Hematopoietic multipotent progenitor cell treated with erythropoietin and hydrocortisone succinate and interleukin-3 and kit ligand, for 8 days (in vitro differentiated cells): ENCODE data around the gene PIM2.

ENCODE experiments used
- DNase-seq: peaks from one replicate; pipeline ENCODE4 v3.0.0-alpha.2; 2015

Gene PIM2

GRCh38 chrX:48935301-48935670 is 16.5 kb upstream of the PIM2 start:
- no peak for DNase-seq

DNA sequence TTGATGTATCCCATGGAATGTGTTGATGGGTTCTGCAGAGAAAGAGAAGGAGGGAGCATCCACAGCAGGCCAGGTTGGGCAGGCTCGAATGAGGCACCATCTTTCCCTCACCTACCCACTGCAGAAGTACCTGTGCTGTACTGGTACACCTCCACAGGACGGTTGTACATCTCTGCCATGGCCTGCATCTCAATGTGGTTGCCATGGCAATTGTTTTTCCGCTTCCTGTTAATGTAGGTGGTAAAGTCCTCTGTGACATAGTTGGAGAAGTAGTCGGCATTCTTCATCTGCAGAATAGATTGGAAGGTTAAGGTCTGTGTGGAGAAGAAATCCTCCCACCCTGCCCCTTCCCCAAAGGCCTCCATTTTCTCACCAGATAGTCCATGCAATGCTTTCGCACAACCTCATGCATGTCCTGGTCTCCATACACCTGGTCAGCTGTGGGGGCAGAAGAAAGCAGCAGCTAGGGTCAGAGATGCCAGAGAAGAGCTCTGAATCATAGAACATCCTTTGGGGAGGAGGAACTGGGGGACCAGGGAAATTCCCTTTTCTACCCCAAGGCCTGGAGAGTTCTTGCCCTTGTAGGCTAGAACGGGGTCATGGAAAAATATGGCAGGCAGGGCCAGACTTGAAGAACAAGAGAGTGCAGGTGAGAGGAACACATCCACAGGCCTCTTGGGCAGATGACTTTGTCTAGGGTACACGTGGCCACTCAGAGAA is 15.9 kb upstream of the PIM2 start:
- no peak for DNase-seq

GRCh38 chrX:48933757-48934156 is 14.9 kb upstream of the PIM2 start:
- DNase-seq: no peak

DNA sequence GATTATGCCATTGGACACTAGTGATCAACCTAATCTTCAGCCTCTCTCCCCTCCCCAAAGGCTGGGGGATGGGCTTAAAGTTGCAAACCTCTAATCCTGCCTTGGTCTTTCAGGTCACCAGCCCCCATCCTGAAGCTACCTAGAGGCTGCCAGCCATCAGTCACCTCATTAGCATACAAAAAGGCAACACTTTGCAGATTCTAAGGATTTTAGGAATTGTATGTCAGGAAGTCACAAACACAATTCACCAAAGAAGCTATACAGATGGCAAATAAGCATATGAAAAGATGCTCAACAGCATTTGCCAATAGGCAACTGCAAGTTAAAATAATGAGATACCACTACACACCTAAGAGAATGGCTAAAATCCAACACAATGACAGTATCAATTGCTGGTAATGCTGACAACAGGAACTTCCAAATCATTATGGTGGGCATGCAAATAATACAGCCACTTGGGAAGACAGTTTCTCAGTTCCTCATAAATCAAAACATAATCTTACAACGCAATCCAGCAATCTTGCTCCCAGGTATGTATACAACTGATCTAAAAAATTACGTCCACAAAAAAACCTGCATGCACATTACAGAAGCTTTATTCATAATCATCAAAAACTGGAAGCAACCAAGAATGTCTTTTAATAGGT is 9.0 kb upstream of the PIM2 start:
- DNase-seq: no peak

- no peak for DNase-seq
Observed at GRCh38 chrX:48927123-48927522, 8.3 kb upstream of the PIM2 start.

DNA sequence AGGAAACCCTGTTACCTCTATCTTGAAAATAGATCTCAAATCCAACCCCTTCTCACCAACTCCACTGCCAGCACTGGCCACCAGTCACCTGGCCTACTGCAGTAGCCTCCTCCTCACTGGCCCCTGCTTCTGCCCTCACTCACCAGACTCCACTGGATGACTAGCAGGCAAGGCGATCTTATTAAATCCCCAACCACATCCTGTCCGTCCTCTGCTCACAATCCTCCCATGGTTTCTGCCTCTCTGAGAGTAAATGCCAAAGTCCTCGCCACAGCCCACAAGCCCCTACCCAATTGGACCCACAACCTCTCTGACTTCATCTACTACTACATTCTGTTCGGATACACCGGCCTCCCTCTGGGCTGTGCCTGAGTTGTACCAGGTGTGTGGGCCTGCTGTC is 5.4 kb upstream of the PIM2 start:
- DNase-seq: no peak

GRCh38 chrX:48923771-48924170 is 4.9 kb upstream of the PIM2 start:
- no peak for DNase-seq

GRCh38 chrX:48920718-48921104 is 1.9 kb upstream of the PIM2 start:
- no peak for DNase-seq

DNA sequence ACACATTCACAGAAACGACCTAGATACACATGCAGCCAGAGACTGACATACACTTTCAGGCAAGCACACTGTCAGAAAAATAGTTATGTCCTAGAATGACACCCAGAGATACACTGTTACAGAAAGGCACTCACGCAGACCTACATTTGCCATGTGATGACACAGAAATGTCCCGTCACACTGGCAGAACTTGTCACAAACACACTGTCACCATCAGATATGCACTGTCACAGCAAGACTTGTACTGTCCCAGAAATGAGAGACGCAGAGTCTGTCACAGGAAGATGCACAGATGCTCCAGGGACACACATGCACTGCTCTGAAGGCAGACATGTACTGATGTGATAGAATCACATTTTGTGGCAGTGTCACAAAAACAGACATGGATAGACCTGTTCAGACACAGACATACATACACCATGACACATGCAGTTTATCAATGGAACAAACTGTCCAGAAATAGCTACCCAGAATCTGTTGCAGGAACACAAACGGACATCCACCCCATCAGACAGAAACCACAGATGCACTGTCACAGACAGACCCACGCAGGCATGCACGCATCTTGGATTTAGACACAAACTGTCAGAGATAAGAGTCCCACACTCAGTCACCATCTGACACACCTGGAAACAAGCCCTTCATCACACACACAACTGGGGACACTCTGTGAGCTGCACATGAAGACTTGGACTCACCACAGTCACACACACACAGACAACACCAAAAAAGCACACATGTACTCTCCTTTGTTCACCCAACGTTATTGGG is 1.3 kb upstream of the PIM2 start:
- peak; percentile 60 for DNase-seq

DNA sequence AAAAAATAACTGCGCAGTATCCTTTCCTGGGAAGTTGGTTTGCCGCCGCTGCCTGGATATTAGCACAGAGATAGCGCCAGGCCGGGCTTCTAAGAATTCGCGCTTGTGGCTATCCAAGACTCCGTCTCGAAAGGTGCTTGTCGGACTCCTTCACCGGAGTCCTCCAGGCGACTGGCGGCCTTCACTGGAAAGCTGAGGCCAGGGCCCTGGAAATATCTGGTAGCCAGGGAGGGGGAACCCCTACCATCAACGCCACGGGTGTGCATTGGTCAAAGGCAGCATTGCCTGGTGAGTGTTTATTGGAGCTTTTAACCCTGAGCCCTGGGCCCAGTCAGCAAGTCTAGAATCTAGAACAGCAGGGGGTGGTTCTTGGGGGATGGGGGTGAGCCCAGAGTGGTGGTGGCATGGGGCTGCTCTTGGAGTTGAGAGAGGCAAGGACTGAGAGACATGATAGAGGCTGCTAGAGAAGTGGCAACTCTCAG is 577 bp upstream of the PIM2 start:
- DNase-seq: no peak

GRCh38 chrX:48918301-48918642 is 552 bp downstream of the PIM2 start:
- DNase-seq: no peak

DNA sequence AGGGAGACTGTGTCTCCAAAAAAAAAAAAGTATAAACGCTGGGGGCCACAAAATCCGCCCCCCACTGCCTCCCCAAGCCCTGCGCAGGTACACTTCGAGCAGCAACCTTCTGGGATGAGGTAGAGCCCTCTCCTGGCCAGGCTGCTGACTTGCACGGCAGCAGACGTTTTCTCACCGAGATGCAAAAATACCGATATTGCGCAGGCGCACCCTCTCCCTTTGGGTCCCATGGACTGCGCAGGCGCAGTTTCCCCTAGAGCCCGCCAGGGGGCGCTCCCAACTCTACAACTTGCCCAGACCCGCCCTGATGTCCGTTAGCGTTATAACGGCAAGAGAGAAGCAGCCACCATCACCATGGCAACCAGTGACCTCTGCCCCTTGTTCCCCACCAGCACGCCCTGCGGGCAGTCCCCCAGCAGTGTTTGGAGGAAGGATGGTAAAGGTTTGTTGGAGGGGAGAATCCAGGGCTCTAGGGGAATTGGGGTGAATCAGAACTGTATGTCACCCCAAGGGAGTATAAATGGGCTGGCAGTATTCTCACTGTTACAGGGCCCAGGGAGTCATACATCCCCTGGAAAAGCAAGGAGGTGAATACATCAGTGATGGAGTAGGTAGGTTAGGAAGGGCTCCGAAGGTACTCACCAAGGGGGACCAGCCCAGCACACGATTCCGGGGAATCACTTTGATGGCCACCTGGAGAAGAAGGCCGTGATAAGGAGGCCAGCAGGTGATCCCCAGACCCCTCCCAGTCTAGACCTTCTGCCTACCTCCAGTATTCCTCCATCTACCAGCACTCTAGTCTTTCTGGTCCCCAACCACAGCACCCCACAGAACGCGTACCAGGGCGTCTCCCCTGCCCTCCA is 1.5 kb downstream of the PIM2 start:
- peak; percentile 94 for DNase-seq

GRCh38 chrX:48914593-48915493 is 4.0 kb downstream of the PIM2 start:
- DNase-seq: no peak

DNA sequence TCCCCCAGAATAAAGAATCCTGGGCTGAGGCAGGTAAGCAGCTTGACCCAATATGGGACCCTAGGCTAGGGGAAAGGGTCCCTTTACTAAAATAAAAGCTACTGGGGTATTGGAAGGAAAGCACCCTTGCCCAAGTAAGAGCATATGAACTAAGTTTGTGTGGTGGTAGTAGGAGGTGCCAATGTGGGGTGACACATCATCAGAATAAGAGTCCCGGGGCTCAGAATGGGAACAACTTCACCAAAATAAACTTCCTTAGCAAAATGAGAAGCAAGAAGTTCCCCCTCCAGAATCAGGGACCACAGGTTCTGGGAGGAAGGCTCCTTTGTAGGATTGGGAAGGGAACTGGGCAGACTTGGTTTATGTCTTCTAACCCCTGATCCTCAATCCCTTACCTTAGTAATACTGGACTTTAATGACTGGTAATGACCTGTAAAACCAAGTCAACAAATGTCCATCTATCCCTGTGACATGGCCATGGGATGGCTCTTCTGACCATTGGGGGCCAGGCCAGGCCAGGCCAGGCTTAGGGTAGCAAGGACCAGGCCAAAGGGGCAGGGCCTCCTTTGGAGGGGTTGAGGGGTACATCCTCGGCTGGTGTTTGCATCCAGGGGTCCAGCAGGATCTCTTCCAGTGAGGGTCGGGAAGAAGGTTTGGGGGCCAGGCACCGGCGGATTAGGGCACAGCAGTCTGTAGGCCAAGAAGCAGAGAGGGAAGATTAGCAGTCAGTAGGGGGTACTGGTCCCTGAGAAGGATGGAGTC is 5.0 kb downstream of the PIM2 start:
- DNase-seq: no peak

- DNase-seq: peak; percentile 90
Observed at GRCh38 chrX:48911412-48912182, 7.2 kb downstream of the PIM2 start, which contains the start of gene SLC35A2. TSS of gene SLC35A2 (minus strand) at chrX:48911646. CDS start at chrX:48911636, 10 bp downstream.

DNA sequence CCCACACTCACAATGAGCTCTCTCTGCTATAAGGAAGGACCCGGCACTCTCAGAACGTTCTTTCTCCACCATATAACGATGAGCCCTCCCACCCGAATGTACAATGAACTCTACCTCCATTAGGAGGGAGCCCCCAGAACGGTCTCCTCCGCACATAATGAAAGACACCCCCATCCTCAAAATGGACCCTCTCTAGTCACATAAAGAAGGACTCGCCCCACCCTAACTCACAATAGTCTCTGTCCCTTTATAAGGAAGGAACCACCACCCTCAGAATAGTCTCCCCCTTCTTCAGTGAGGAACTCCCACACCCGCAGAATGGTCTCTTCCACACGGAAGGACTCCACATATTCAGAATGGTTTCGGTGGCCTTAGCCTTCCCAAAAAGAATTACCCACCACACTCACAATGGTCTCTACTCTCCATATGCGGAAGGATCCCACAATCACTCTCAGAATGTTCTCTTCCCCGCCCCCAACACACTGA is 7.9 kb downstream of the PIM2 start:
- DNase-seq: peak; percentile 47

- no peak for DNase-seq
Observed at GRCh38 chrX:48909703-48910294, 9.0 kb downstream of the PIM2 start.

DNA sequence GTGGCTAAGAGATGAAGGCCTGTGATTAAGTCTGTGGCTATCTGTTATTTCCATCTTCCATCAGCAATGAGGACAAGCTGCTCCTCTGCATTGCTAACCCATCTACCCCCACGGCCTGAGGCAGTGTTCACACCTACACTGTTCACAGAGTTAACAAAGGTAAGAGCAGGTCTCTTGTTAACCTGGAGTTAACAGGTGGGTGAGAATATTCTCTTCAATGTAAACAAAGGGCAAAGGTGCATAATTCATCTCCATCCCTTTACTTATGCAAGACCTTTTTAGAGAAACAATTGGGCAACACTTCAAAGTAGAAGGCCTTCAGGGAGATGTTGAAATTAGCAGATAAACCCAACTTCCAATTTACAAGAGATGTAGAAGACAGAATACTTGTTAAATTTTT is 10.2 kb downstream of the PIM2 start:
- no peak for DNase-seq

DNA sequence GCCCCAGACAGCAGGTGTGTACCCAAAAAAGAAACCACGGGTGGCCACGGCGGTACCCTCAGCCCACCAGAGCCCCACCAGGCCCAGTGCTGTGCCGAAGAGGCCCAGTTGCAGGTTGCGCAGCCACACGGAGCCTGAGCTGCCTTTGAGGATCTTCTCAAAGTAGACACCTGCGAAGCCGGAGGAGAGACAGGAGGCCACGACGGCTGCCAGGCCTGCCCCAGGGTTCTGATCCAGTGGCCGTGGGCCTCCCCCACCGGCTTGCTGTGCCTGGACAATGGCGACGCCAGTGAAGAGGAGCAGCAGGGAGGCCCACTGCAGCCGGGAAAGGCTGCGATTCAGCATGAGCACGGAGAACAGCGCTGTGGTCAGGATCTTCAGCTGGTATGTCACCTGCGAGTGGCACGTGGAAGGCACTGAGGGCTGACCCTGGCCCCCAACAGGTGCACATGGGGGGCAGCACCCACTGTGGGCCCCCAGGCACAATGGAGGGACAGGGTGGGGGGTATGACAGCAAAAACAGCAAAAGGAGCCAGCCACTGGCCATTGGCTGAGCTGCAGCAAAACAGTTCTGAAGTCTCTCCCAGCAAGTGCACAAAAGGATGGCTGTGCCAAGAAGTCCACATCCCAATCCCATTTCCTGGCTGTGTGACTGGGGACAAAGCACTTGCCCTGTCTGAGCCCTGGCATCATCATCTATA is 13.6 kb downstream of the PIM2 start:
- DNase-seq: no peak
